OCI-LY7 (cell line): ENCODE measurements around the gene GNB1. TPM values are rescaled to one million over a fixed set of nuclear protein-coding genes. Genes with fewer than 3 reads are reported as not detected.

Experiments used
- BruUV-seq: library from RNA; stranded (reverse); fragments of 400-500 nt; replicated peaks from 2 replicates; lab custom pipeline; 2021; lab: Mats Ljungman, UMichigan
- CTCF ChIA-PET: fragments of 300-600 bp; sonication (Branson Sonifier 250); formaldehyde crosslinking; loops from one replicate; lab custom pipeline; 2022; ENCODE audit warnings: antibody characterized with exemption; ENCODE audit not compliant: unreplicated experiment; lab: Charles Lee
- POLR2A ChIA-PET: fragments of 300-600 bp; sonication (Branson Sonifier 250); formaldehyde crosslinking; loops from one replicate; lab custom pipeline; 2022; ENCODE audit warnings: antibody characterized with exemption; lab: Charles Lee
- DNase-seq: peaks from one replicate; pipeline ENCODE4 v3.0.0-alpha.2; 2015; ENCODE audit warnings: low spot score
- H2AFZ ChIP-seq: fragments of 200-600 bp; sonication (generic), shearing (Covaris generic); 2 replicates; pipeline ENCODE4 v1.6.1; 2014; ENCODE audit warnings: mild to moderate bottlenecking, antibody characterized with exemption, low read length, moderate library complexity
- H3K27ac ChIP-seq: fragments of 200-600 bp; sonication (generic); 2 replicates; pipeline ENCODE4 v1.5.1; 2014; ENCODE audit warnings: mixed run types, low read depth, mild to moderate bottlenecking, moderate library complexity, low read length, inconsistent platforms; ENCODE audit not compliant: poor library complexity, severe bottlenecking
- H3K36me3 ChIP-seq: fragments of 200-600 bp; sonication (generic); 2 replicates; pipeline ENCODE4 v1.6.1; 2014; ENCODE audit warnings: mild to moderate bottlenecking, antibody characterized with exemption, low read length, moderate library complexity, mixed read lengths; ENCODE audit not compliant: insufficient read depth
- H3K4me1 ChIP-seq: fragments of 200-600 bp; sonication (generic); 2 replicates; pipeline ENCODE4 v1.5.1; 2014; ENCODE audit warnings: mild to moderate bottlenecking, low read length; ENCODE audit not compliant: insufficient read depth, poor library complexity, severe bottlenecking
- H3K4me2 ChIP-seq: fragments of 200-600 bp; sonication (generic); 2 replicates; pipeline ENCODE4 v1.6.1; 2014; ENCODE audit warnings: mild to moderate bottlenecking, low read length
- H3K4me3 ChIP-seq: fragments of 200-600 bp; sonication (generic); 2 replicates; pipeline ENCODE4 v1.5.1; 2014; ENCODE audit warnings: mild to moderate bottlenecking, low read depth, low read length; ENCODE audit not compliant: poor library complexity, severe bottlenecking
- H3K79me2 ChIP-seq: fragments of 200-600 bp; sonication (generic); 2 replicates; pipeline ENCODE4 v1.6.1; 2016; ENCODE audit warnings: low read depth, mild to moderate bottlenecking, low read length, moderate library complexity, mixed read lengths; ENCODE audit not compliant: insufficient read depth
- H3K9me2 ChIP-seq: fragments of 200-600 bp; sonication (generic); 2 replicates; pipeline ENCODE4 v1.6.1; 2016; ENCODE audit warnings: mild to moderate bottlenecking, low read length, mixed read lengths; ENCODE audit not compliant: insufficient read depth
- H3K9me3 ChIP-seq: fragments of 200-600 bp; sonication (generic); 2 replicates; pipeline ENCODE4 v1.6.1; 2014; ENCODE audit warnings: mild to moderate bottlenecking, mixed run types, low read length, mixed read lengths
- H4K20me1 ChIP-seq: fragments of 200-600 bp; sonication (generic); 2 replicates; pipeline ENCODE4 v1.6.1; 2014; ENCODE audit warnings: mild to moderate bottlenecking, antibody characterized with exemption, low read length, moderate library complexity, mixed read lengths; ENCODE audit not compliant: insufficient read depth
- EZH2phosphoT487 ChIP-seq: fragments of 200-600 bp; sonication (generic); IDR thresholded peaks from 2 replicates; pipeline ENCODE4 v1.6.1; 2018; ENCODE audit warnings: low read depth, borderline replicate concordance, mild to moderate bottlenecking, mixed run types, antibody characterized with exemption, low read length, moderate library complexity, mixed read lengths
- intact Hi-C: fragments of 100-400 bp; cut with micrococcal nuclease; formaldehyde crosslinking; loops from one replicate; pipeline ENCODE4 v1.10.0; 2022; ENCODE audit not compliant: unreplicated experiment
- total RNA-seq, 2 experiments: library from RNA; depleted of rRNA in 1 of 2; stranded (reverse); fragments of >200 nt in 1 of 2; shearing (Covaris generic) in 1 of 2; gene quantifications; 2 replicates each; pipeline ENCODE4 v1.2.3, GENCODE V29; 2014 to 2022
- TF ChIP-seq, protein P1 (sequence below): fragments of 200-600 bp; sonication (generic); conservative IDR thresholded peaks from 2 replicates; pipeline ENCODE4 v1.5.1; 2014; ENCODE audit warnings: mild to moderate bottlenecking, antibody characterized with exemption, low read length, moderate library complexity, mixed read lengths

The GNB1 gene
- total RNA-seq, 2 experiments from 2014 or later = 101 to 502 TPM

GRCh38 chr1:1839311-1839965, 51.4 kb downstream of the GNB1 start:
- H3K9me3 ChIP-seq = no peaks in the 10 kb centered on the region

GRCh38 chr1:1836119-1836518, 54.8 kb downstream of the GNB1 start:
- Histone ChIP-seq H3K27ac (peak overlapping the region; percentile 97), H3K79me2 (peaks cover 88% of the 10 kb centered on the region), H2AFZ (no peak overlapping the region), H3K4me2 (peak overlapping the region; percentile 84), H3K9me3 (no peaks in the 10 kb centered on the region), H3K9me2 (no peaks in the 10 kb centered on the region), H3K4me1 (peaks cover 86% of the 10 kb centered on the region), H3K4me3 (no peak overlapping the region), H4K20me1 (no peaks in the 10 kb centered on the region), H3K36me3 (peaks cover 70% of the 10 kb centered on the region)
- intact Hi-C loops = no loop called here
- CTCF ChIA-PET = no interaction called here
- no peak for TF ChIP-seq EZH2phosphoT487
- TF ChIP-seq, protein P1, sequence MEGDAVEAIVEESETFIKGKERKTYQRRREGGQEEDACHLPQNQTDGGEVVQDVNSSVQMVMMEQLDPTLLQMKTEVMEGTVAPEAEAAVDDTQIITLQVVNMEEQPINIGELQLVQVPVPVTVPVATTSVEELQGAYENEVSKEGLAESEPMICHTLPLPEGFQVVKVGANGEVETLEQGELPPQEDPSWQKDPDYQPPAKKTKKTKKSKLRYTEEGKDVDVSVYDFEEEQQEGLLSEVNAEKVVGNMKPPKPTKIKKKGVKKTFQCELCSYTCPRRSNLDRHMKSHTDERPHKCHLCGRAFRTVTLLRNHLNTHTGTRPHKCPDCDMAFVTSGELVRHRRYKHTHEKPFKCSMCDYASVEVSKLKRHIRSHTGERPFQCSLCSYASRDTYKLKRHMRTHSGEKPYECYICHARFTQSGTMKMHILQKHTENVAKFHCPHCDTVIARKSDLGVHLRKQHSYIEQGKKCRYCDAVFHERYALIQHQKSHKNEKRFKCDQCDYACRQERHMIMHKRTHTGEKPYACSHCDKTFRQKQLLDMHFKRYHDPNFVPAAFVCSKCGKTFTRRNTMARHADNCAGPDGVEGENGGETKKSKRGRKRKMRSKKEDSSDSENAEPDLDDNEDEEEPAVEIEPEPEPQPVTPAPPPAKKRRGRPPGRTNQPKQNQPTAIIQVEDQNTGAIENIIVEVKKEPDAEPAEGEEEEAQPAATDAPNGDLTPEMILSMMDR = no peak
- BruUV-seq = no TSS peak
- POLR2A ChIA-PET = interaction anchor here (0.6 to 1.1 kb wide), 3 partner anchors 10 to 166 kb away, joined by 3 to 6 read pairs (median 3); no protein-coding TSS in a partner anchor
- DNase-seq = no peak

More at GRCh38 chr1:1839311-1839965, 51.4 kb downstream of the GNB1 start:
- no peak for DNase-seq
- POLR2A ChIA-PET = interaction anchor here (1.0 to 1.3 kb wide), 3 partner anchors 8 to 59 kb away, joined by 5 to 6 read pairs (median 6); no protein-coding TSS in a partner anchor
- Histone ChIP-seq H2AFZ (no peak overlapping the region), H3K27ac (peak overlapping the region; percentile 97), H3K79me2 (peaks cover 92% of the 10 kb centered on the region), H3K36me3 (peaks cover 51% of the 10 kb centered on the region), H4K20me1 (no peaks in the 10 kb centered on the region), H3K4me3 (peak overlapping the region; percentile 39), H3K9me2 (no peaks in the 10 kb centered on the region), H3K4me1 (peaks cover 90% of the 10 kb centered on the region), H3K4me2 (peak overlapping the region; percentile 86)
- CTCF ChIA-PET = interaction anchor here (1.1 kb wide), 1 partner anchor 9 kb away, joined by 3 read pairs; no protein-coding TSS in a partner anchor
- no TSS peak for BruUV-seq
- intact Hi-C loops = no loop called here
- no peak for TF ChIP-seq EZH2phosphoT487
- TF ChIP-seq, protein P1 = no peak

DNA sequence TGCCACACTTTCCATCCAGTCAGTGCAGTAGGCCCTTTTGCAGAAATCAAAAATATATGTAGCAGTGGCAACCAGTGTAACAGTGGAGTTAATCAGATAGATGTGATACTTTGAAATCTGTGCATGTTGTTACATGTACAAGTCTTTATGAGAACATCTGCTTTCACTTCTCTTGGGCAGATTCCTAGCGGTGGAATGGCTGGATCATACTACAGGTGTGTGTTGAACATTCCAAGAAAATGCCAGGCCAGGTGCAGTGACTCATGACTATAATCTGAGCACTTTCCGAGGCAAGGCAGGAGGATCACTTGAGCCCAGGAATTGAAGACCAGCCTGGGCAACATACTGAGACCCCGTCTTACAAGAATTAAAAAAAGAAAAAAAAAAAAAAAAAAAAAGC, 55.3 kb downstream of the GNB1 start:
- intact Hi-C loops = loop anchor here (2.0 kb wide), 1 partner anchor 71 kb away; no protein-coding TSS in a partner anchor
- Histone ChIP-seq H4K20me1 (no peaks in the 10 kb centered on the region), H3K4me2 (peak overlapping the region; percentile 84), H3K27ac (peak overlapping the region; percentile 97), H3K36me3 (peaks cover 76% of the 10 kb centered on the region), H3K4me1 (peaks cover 80% of the 10 kb centered on the region), H3K9me3 (no peaks in the 10 kb centered on the region), H3K79me2 (peaks cover 88% of the 10 kb centered on the region), H2AFZ (no peak overlapping the region), H3K9me2 (no peaks in the 10 kb centered on the region), H3K4me3 (peak overlapping the region; percentile 48)
- BruUV-seq = no TSS peak
- ChIA-PET POLR2A (interaction anchor here (0.6 to 1.1 kb wide), 4 partner anchors 8 to 166 kb away, joined by 3 to 6 read pairs (median 3); no protein-coding TSS in a partner anchor), CTCF (no interaction called here)
- DNase-seq = peak; percentile 30
- TF ChIP-seq EZH2phosphoT487 = no peak
- TF ChIP-seq, protein P1 = no peak
